HepG2 (cell line): Measurements from ENCODE around the gene FBXL13. TPM values are rescaled to one million over a fixed set of nuclear protein-coding genes. Genes with fewer than 3 reads are reported as not detected.

Experiments
- ADNP ChIP-seq: sonication (generic); formaldehyde crosslinking; IDR thresholded peaks from 2 replicates; pipeline ENCODE4 v1.4.0; 2020; ENCODE audit warnings: missing genetic modification reagents
- BRCA1 ChIP-seq: sonication (generic); formaldehyde crosslinking; IDR thresholded peaks from 2 replicates; pipeline ENCODE4 v1.4.0; 2020; ENCODE audit warnings: missing genetic modification reagents
- EED ChIP-seq: sonication (generic); formaldehyde crosslinking; IDR thresholded peaks from 2 replicates; pipeline ENCODE4 v1.5.0; 2020; ENCODE audit warnings: mild to moderate bottlenecking, missing genetic modification reagents
- FOXK1 ChIP-seq: sonication (generic); formaldehyde crosslinking; IDR thresholded peaks from 2 replicates; pipeline ENCODE4 v1.4.0; 2020; ENCODE audit warnings: low read depth, missing genetic modification reagents, borderline replicate concordance
- GPN1 ChIP-seq: sonication (generic); formaldehyde crosslinking; IDR thresholded peaks from 2 replicates; pipeline ENCODE4 v1.5.1; 2020; ENCODE audit warnings: missing genetic modification reagents, borderline replicate concordance
- HDAC1 ChIP-seq: sonication (generic); formaldehyde crosslinking; IDR thresholded peaks from 2 replicates; pipeline ENCODE4 v1.5.1; 2020; ENCODE audit warnings: mild to moderate bottlenecking, missing genetic modification reagents
- IKZF4 ChIP-seq: sonication (generic); formaldehyde crosslinking; IDR thresholded peaks from 2 replicates; pipeline ENCODE4 v1.5.1; 2020; ENCODE audit warnings: borderline replicate concordance, mild to moderate bottlenecking, low read depth, missing genetic modification reagents; ENCODE audit errors: not compliant biosample characterization
- JUN ChIP-seq: sonication (generic); formaldehyde crosslinking; IDR thresholded peaks from 2 replicates; pipeline ENCODE4 v1.4.0; 2020; ENCODE audit warnings: mild to moderate bottlenecking, missing genetic modification reagents
- JUNB ChIP-seq: sonication (generic); formaldehyde crosslinking; IDR thresholded peaks from 2 replicates; pipeline ENCODE4 v1.8.0; 2022; ENCODE audit warnings: missing genetic modification reagents, mild to moderate bottlenecking, borderline replicate concordance
- KAT7 ChIP-seq: IDR thresholded peaks from 2 replicates; pipeline ENCODE4 v1.6.1; 2018; ENCODE audit warnings: borderline replicate concordance, missing compliant biosample characterization
- MXI1 ChIP-seq: IDR thresholded peaks from 3 replicates; pipeline ENCODE4 v1.6.1; 2012; ENCODE audit warnings: low read depth, low read length, inconsistent platforms, borderline replicate concordance
- PHB2 ChIP-seq: fragments of 450-650 bp; IDR thresholded peaks from 2 replicates; pipeline ENCODE4 v1.6.1; 2018; ENCODE audit not compliant: partially characterized antibody
- RXRB ChIP-seq: IDR thresholded peaks from 2 replicates; pipeline ENCODE4 v1.6.1; 2016; ENCODE audit warnings: borderline replicate concordance, missing genetic modification reagents, missing compliant biosample characterization
- TCF12 ChIP-seq, 2 experiments: fragments of 450-650 bp in 1 of 2; sonication (generic) in 1 of 2; formaldehyde crosslinking in 1 of 2; IDR thresholded peaks; 2 replicates each; pipeline versions ENCODE4 v1.6.1 to v1.8.0; 2017 to 2022; ENCODE audit warnings: antibody characterized with exemption in 1 of 2, mild to moderate bottlenecking in 1 of 2, missing genetic modification reagents in 1 of 2, moderate library complexity in 1 of 2
- ZBTB3 ChIP-seq: sonication (generic); formaldehyde crosslinking; IDR thresholded peaks from 2 replicates; pipeline ENCODE4 v1.4.0; 2020; ENCODE audit warnings: low read depth, mild to moderate bottlenecking, moderate library complexity, missing genetic modification reagents, borderline replicate concordance
- ZNF10 ChIP-seq: sonication (generic); formaldehyde crosslinking; IDR thresholded peaks from 2 replicates; pipeline ENCODE4 v1.4.0; 2020; ENCODE audit warnings: mild to moderate bottlenecking, low read depth, missing genetic modification reagents, borderline replicate concordance
- ZNF543 ChIP-seq: sonication (generic); formaldehyde crosslinking; IDR thresholded peaks from 2 replicates; pipeline ENCODE4 v1.4.0; 2020; ENCODE audit warnings: mild to moderate bottlenecking, missing genetic modification reagents
- ZNF546 ChIP-seq: sonication (generic); formaldehyde crosslinking; conservative IDR thresholded peaks from 2 replicates; pipeline ENCODE4 v1.8.1; 2023; ENCODE audit warnings: mild to moderate bottlenecking, missing genetic modification reagents
- ZNF589 ChIP-seq: sonication (generic); formaldehyde crosslinking; conservative IDR thresholded peaks from 2 replicates; pipeline ENCODE4 v1.8.0; 2022; ENCODE audit warnings: mild to moderate bottlenecking, moderate library complexity, missing genetic modification reagents
- polyA plus RNA-seq, 8 experiments: library from polyadenylated mRNA; depleted of rRNA in 3 of 8; stranded (reverse) in 7 of 8; unstranded in 1 of 8; fragments of >200 nt; fragmentation: Illumina TruSeq in 4 of 8; extraction: Trizol in 4 of 8; gene quantifications; 2 replicates each; pipeline versions ENCODE4 v1.2.1 to v1.2.3, GENCODE V29; 2011 to 2016; ENCODE audit warnings: low read depth in 4 of 8, missing spikeins in 1 of 8, mixed read lengths in 1 of 8; ENCODE audit not compliant: insufficient read depth in 1 of 8
- total RNA-seq, 5 experiments: library from RNA; depleted of rRNA; stranded (reverse); fragments of >200 nt; fragmentation: Illumina TruSeq; extraction: Trizol; gene quantifications; 2 replicates each; pipeline ENCODE4 v1.2.3, GENCODE V29; 2016; ENCODE audit warnings: low read depth in 1 of 5
- TF ChIP-seq, protein P1 (sequence below): IDR thresholded peaks from 2 replicates; pipeline ENCODE4 v1.6.1; 2012; ENCODE audit warnings: low read depth, low read length, improper control_type of control experiment
- TF ChIP-seq, protein P2 (sequence below): sonication (generic); formaldehyde crosslinking; conservative IDR thresholded peaks from 2 replicates; pipeline ENCODE4 v1.4.0; 2020; ENCODE audit warnings: missing genetic modification reagents
- TF ChIP-seq, protein P3 (sequence below): sonication (generic); formaldehyde crosslinking; IDR thresholded peaks from 2 replicates; pipeline ENCODE4 v1.4.0; 2020; ENCODE audit warnings: missing genetic modification reagents
- TF ChIP-seq, protein P4 (sequence below): sonication (generic); formaldehyde crosslinking; IDR thresholded peaks from 2 replicates; pipeline ENCODE4 v1.4.0; 2020; ENCODE audit warnings: missing genetic modification reagents

FBXL13 gene
- total and polyA plus RNA-seq, 2 of the 13 experiments (the other 11 are each of a cell fraction or from before 2014, with no cell fraction given), result 0.24 to 0.77 TPM

DNA sequence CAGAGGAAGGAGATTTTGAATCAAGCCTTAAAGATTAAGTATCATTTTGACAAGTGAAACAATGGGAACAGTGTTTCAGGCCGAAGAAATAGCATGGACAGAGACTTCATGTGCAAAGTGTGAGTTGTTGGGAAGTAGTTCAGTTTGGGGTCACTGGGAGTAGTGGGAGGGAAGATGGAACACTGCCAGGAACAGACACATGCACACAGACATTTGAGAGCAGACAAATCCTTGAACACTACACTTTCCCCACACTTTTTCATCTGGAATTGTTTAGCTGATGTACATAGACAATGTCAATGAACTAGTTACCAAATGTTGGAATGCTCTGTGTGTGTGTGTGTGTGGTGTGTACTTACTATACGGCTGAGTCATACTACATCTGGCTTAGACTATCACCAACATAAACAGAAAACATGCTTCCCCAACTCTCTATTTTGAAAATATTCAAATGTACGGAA, 214.2 kb downstream of the FBXL13 start (continued):
- no peak for TF ChIP-seq IKZF4 (CRISPR knock-in tag)
- TF ChIP-seq BRCA1, result no peak
- no peak for TF ChIP-seq EED (CRISPR knock-in tag)
- no peak for TF ChIP-seq JUN (CRISPR knock-in tag)
- TF ChIP-seq ZNF589 (CRISPR knock-in tag), result no peak
- no peak for TF ChIP-seq TCF12 (IDR thresholded peaks at IDR 0.05)
- TF ChIP-seq TCF12 (CRISPR knock-in tag; IDR thresholded peaks at IDR 0.05), result no peak
- TF ChIP-seq, protein P1, sequence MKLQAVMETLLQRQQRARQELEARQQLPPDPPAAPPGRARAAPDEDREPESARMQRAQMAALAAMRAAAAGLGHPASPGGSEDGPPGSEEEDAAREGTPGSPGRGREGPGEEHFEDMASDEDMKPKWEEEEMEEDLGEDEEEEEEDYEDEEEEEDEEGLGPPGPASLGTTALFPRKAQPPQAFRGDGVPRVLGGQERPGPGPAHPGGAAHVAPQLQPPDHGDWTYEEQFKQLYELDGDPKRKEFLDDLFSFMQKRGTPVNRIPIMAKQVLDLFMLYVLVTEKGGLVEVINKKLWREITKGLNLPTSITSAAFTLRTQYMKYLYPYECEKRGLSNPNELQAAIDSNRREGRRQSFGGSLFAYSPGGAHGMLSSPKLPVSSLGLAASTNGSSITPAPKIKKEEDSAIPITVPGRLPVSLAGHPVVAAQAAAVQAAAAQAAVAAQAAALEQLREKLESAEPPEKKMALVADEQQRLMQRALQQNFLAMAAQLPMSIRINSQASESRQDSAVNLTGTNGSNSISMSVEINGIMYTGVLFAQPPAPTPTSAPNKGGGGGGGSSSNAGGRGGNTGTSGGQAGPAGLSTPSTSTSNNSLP, result peak; percentile 73
- TF ChIP-seq GPN1 (CRISPR knock-in tag), result no peak
- TF ChIP-seq ZNF546, result no peak
- TF ChIP-seq, protein P2, sequence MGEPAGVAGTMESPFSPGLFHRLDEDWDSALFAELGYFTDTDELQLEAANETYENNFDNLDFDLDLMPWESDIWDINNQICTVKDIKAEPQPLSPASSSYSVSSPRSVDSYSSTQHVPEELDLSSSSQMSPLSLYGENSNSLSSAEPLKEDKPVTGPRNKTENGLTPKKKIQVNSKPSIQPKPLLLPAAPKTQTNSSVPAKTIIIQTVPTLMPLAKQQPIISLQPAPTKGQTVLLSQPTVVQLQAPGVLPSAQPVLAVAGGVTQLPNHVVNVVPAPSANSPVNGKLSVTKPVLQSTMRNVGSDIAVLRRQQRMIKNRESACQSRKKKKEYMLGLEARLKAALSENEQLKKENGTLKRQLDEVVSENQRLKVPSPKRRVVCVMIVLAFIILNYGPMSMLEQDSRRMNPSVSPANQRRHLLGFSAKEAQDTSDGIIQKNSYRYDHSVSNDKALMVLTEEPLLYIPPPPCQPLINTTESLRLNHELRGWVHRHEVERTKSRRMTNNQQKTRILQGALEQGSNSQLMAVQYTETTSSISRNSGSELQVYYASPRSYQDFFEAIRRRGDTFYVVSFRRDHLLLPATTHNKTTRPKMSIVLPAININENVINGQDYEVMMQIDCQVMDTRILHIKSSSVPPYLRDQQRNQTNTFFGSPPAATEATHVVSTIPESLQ, result no peak
- TF ChIP-seq FOXK1 (CRISPR knock-in tag), result peak; percentile 36; the same call in 1 of the 2 replicates
- TF ChIP-seq PHB2, result no peak
- TF ChIP-seq ZNF543 (CRISPR knock-in tag), result no peak
- TF ChIP-seq ZBTB3 (CRISPR knock-in tag), result no peak
- TF ChIP-seq ZNF10 (CRISPR knock-in tag), result no peak
- TF ChIP-seq, protein P3, sequence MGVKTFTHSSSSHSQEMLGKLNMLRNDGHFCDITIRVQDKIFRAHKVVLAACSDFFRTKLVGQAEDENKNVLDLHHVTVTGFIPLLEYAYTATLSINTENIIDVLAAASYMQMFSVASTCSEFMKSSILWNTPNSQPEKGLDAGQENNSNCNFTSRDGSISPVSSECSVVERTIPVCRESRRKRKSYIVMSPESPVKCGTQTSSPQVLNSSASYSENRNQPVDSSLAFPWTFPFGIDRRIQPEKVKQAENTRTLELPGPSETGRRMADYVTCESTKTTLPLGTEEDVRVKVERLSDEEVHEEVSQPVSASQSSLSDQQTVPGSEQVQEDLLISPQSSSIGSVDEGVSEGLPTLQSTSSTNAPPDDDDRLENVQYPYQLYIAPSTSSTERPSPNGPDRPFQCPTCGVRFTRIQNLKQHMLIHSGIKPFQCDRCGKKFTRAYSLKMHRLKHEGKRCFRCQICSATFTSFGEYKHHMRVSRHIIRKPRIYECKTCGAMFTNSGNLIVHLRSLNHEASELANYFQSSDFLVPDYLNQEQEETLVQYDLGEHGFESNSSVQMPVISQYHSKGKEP (CRISPR knock-in tag), result no peak
- TF ChIP-seq JUNB (CRISPR knock-in tag), result no peak
- TF ChIP-seq MXI1, result peak; percentile 44; the same call in 1 of the 3 replicates
- TF ChIP-seq KAT7 (CRISPR knock-in tag), result no peak
- TF ChIP-seq HDAC1 (CRISPR knock-in tag), result peak; percentile 22; the same call in 1 of the 2 replicates
- peak; percentile 85 for TF ChIP-seq RXRB (CRISPR knock-in tag)
- TF ChIP-seq, protein P4, sequence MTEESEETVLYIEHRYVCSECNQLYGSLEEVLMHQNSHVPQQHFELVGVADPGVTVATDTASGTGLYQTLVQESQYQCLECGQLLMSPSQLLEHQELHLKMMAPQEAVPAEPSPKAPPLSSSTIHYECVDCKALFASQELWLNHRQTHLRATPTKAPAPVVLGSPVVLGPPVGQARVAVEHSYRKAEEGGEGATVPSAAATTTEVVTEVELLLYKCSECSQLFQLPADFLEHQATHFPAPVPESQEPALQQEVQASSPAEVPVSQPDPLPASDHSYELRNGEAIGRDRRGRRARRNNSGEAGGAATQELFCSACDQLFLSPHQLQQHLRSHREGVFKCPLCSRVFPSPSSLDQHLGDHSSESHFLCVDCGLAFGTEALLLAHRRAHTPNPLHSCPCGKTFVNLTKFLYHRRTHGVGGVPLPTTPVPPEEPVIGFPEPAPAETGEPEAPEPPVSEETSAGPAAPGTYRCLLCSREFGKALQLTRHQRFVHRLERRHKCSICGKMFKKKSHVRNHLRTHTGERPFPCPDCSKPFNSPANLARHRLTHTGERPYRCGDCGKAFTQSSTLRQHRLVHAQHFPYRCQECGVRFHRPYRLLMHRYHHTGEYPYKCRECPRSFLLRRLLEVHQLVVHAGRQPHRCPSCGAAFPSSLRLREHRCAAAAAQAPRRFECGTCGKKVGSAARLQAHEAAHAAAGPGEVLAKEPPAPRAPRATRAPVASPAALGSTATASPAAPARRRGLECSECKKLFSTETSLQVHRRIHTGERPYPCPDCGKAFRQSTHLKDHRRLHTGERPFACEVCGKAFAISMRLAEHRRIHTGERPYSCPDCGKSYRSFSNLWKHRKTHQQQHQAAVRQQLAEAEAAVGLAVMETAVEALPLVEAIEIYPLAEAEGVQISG (CRISPR knock-in tag), result no peak
- no peak for TF ChIP-seq ADNP
